ENCODE results near the gene MXRA8.

The MXRA8 gene

DNA sequence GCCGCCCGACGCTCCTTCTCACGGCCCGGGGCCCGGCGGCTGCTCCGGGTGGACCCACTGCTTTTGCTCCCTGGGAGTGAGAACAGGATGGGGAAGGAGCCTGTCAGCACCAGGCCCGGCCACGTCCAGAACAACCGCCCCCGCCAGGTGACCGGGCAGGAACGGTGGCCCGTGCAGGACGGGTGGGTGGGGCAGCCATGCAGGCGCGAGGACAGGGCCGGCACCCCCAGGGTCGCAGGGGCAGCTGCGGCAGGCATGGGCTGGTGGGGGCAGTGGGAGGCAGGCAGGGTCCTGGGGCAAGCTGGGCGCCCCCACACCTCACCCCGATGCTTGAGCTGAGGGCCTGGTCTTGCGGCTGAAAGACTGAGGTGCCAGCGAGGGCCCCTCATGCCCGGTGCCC lies 21.9 kb downstream of the MXRA8 start:
- no peaks in the 10 kb centered on the region for H3K27me3 ChIP-seq (ENCODE audit: insufficient read depth, low read length)
- H3K4me3 ChIP-seq (ENCODE audit: low read length), result no peak overlapping the region
- H3K36me3 ChIP-seq (ENCODE audit: insufficient read depth, low read depth, low read length), result peaks cover 19% of the 10 kb centered on the region
- no peaks in the 10 kb centered on the region for H3K9me3 ChIP-seq (ENCODE audit: insufficient read depth, low read depth, low read length)
- H3K27ac ChIP-seq (ENCODE audit: low read length), result no peak overlapping the region
- no peaks in the 10 kb centered on the region for H3K4me1 ChIP-seq (ENCODE audit: insufficient read depth, low read length)
- H3K9ac ChIP-seq (ENCODE audit: low read depth, low read length), result no peak overlapping the region

DNA sequence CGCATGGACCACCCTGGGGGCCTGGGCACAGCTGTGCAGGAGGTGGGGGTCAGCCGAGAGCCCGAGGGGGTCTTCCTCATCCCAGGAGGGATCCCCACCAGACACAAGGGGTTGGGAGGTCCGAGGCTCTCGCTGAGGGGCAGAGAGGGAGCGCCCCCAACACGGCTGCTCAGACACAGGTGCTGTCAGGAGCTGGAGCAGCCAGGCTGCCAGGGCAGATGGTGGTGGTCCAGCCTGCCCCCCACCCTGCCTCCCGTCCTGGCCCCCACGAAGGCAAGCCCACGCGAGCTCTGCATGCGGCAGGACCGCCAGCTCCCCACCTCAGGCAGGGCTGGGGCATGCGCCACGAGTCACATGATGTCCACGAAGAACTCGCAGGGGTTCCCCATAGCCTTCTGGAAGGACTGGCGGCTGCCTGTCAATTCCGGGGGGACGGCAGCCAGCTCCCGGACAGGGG lies 22.5 kb downstream of the MXRA8 start:
- Histone ChIP-seq H3K36me3 (ENCODE audit: insufficient read depth, low read depth, low read length) (peaks cover 13% of the 10 kb centered on the region), H3K4me3 (ENCODE audit: low read length) (no peak overlapping the region), H3K27me3 (ENCODE audit: insufficient read depth, low read length) (no peaks in the 10 kb centered on the region), H3K9me3 (ENCODE audit: insufficient read depth, low read depth, low read length) (no peaks in the 10 kb centered on the region), H3K9ac (ENCODE audit: low read depth, low read length) (no peak overlapping the region), H3K27ac (ENCODE audit: low read length) (no peak overlapping the region), H3K4me1 (ENCODE audit: insufficient read depth, low read length) (no peaks in the 10 kb centered on the region)

- Histone ChIP-seq H3K36me3 (ENCODE audit: insufficient read depth, low read depth, low read length) (0 out of 2 replicates have a peak, but pooled peaks cover 8% of the 10 kb centered on the region), H3K9me3 (ENCODE audit: insufficient read depth, low read depth, low read length) (no peaks in the 10 kb centered on the region), H3K4me3 (ENCODE audit: low read length) (no peak overlapping the region), H3K27ac (ENCODE audit: low read length) (no peak overlapping the region), H3K4me1 (ENCODE audit: insufficient read depth, low read length) (no peaks in the 10 kb centered on the region), H3K27me3 (ENCODE audit: insufficient read depth, low read length) (no peaks in the 10 kb centered on the region), H3K9ac (ENCODE audit: low read depth, low read length) (no peak overlapping the region)
These were observed 23.1 kb downstream of the MXRA8 start for GRCh38 chr1:1335283-1335682.

DNA sequence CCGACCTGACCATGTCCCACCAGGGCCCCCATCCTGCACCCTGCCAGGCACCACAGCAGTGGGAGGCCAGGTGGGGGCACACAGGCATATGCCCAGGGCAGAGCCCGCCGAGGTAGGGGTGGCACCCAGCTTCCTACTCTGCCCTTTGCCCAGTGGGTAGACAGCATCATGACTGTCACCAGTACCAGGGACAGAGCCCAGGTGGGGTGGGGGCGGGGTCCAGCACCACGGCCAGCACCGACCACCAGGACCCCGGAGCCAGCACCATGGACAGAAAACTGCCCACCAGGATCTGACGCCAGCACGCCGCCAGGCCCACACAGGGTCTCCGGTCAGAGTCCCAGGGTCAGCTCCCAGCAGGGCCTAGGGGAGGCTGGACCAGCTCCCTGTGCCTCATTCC lies 23.5 kb downstream of the MXRA8 start:
- Histone ChIP-seq H3K27me3 (ENCODE audit: insufficient read depth, low read length) (no peaks in the 10 kb centered on the region), H3K36me3 (ENCODE audit: insufficient read depth, low read depth, low read length) (0 out of 2 replicates have a peak, but pooled peaks cover 5% of the 10 kb centered on the region), H3K4me3 (ENCODE audit: low read length) (no peak overlapping the region), H3K4me1 (ENCODE audit: insufficient read depth, low read length) (no peaks in the 10 kb centered on the region), H3K9ac (ENCODE audit: low read depth, low read length) (no peak overlapping the region), H3K9me3 (ENCODE audit: insufficient read depth, low read depth, low read length) (no peaks in the 10 kb centered on the region), H3K27ac (ENCODE audit: low read length) (no peak overlapping the region)

DNA sequence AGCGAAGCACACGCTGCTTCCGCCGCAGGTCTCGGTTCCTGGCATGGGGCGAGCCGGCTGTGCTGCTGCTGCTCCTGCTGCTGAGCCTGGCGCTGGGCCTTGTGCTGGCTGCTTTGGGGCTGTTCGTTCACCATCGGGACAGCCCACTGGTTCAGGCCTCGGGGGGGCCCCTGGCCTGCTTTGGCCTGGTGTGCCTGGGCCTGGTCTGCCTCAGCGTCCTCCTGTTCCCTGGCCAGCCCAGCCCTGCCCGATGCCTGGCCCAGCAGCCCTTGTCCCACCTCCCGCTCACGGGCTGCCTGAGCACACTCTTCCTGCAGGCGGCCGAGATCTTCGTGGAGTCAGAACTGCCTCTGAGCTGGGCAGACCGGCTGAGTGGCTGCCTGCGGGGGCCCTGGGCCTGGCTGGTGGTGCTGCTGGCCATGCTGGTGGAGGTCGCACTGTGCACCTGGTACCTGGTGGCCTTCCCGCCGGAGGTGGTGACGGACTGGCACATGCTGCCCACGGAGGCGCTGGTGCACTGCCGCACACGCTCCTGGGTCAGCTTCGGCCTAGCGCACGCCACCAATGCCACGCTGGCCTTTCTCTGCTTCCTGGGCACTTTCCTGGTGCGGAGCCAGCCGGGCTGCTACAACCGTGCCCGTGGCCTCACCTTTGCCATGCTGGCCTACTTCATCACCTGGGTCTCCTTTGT lies 24.7 kb downstream of the MXRA8 start:
- Histone ChIP-seq H3K36me3 (ENCODE audit: insufficient read depth, low read depth, low read length) (0 out of 2 replicates have a peak, but pooled peaks cover 5% of the 10 kb centered on the region), H3K9me3 (ENCODE audit: insufficient read depth, low read depth, low read length) (no peaks in the 10 kb centered on the region), H3K4me1 (ENCODE audit: insufficient read depth, low read length) (no peaks in the 10 kb centered on the region), H3K9ac (ENCODE audit: low read depth, low read length) (no peak overlapping the region), H3K4me3 (ENCODE audit: low read length) (no peak overlapping the region), H3K27ac (ENCODE audit: low read length) (no peak overlapping the region), H3K27me3 (ENCODE audit: insufficient read depth, low read length) (no peaks in the 10 kb centered on the region)

DNA sequence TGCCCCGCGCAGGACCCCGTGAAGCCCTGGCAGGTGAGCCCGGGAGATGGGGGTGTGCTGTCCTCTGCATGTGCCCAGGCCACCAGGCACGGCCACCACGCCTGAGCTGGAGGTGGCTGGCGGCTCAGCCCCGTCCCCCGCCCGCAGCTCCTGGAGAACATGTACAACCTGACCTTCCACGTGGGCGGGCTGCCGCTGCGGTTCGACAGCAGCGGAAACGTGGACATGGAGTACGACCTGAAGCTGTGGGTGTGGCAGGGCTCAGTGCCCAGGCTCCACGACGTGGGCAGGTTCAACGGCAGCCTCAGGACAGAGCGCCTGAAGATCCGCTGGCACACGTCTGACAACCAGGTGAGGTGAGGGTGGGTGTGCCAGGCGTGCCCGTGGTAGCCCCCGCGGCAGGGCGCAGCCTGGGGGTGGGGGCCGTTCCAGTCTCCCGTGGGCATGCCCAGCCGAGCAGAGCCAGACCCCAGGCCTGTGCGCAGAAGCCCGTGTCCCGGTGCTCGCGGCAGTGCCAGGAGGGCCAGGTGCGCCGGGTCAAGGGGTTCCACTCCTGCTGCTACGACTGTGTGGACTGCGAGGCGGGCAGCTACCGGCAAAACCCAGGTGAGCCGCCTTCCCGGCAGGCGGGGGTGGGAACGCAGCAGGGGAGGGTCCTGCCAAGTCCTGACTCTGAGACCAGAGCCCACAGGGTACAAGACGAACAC lies 25.4 kb downstream of the MXRA8 start:
- no peak overlapping the region for H3K4me3 ChIP-seq (ENCODE audit: low read length)
- H3K36me3 ChIP-seq (ENCODE audit: insufficient read depth, low read depth, low read length), result 0 out of 2 replicates have a peak, but pooled peaks cover 5% of the 10 kb centered on the region
- H3K4me1 ChIP-seq (ENCODE audit: insufficient read depth, low read length), result no peaks in the 10 kb centered on the region
- no peaks in the 10 kb centered on the region for H3K9me3 ChIP-seq (ENCODE audit: insufficient read depth, low read depth, low read length)
- no peak overlapping the region for H3K27ac ChIP-seq (ENCODE audit: low read length)
- H3K9ac ChIP-seq (ENCODE audit: low read depth, low read length), result no peak overlapping the region
- H3K27me3 ChIP-seq (ENCODE audit: insufficient read depth, low read length), result no peaks in the 10 kb centered on the region

DNA sequence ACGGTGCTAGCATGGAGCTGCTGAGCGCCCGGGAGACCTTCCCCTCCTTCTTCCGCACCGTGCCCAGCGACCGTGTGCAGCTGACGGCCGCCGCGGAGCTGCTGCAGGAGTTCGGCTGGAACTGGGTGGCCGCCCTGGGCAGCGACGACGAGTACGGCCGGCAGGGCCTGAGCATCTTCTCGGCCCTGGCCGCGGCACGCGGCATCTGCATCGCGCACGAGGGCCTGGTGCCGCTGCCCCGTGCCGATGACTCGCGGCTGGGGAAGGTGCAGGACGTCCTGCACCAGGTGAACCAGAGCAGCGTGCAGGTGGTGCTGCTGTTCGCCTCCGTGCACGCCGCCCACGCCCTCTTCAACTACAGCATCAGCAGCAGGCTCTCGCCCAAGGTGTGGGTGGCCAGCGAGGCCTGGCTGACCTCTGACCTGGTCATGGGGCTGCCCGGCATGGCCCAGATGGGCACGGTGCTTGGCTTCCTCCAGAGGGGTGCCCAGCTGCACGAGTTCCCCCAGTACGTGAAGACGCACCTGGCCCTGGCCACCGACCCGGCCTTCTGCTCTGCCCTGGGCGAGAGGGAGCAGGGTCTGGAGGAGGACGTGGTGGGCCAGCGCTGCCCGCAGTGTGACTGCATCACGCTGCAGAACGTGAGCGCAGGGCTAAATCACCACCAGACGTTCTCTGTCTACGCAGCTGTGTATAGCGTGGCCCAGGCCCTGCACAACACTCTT lies 26.2 kb downstream of the MXRA8 start:
- Histone ChIP-seq H3K27ac (ENCODE audit: low read length) (no peak overlapping the region), H3K36me3 (ENCODE audit: insufficient read depth, low read depth, low read length) (0 out of 2 replicates have a peak, but pooled peaks cover 1% of the 10 kb centered on the region), H3K4me3 (ENCODE audit: low read length) (no peak overlapping the region), H3K9me3 (ENCODE audit: insufficient read depth, low read depth, low read length) (no peaks in the 10 kb centered on the region), H3K27me3 (ENCODE audit: insufficient read depth, low read length) (no peaks in the 10 kb centered on the region), H3K9ac (ENCODE audit: low read depth, low read length) (no peak overlapping the region), H3K4me1 (ENCODE audit: insufficient read depth, low read length) (no peaks in the 10 kb centered on the region)

DNA sequence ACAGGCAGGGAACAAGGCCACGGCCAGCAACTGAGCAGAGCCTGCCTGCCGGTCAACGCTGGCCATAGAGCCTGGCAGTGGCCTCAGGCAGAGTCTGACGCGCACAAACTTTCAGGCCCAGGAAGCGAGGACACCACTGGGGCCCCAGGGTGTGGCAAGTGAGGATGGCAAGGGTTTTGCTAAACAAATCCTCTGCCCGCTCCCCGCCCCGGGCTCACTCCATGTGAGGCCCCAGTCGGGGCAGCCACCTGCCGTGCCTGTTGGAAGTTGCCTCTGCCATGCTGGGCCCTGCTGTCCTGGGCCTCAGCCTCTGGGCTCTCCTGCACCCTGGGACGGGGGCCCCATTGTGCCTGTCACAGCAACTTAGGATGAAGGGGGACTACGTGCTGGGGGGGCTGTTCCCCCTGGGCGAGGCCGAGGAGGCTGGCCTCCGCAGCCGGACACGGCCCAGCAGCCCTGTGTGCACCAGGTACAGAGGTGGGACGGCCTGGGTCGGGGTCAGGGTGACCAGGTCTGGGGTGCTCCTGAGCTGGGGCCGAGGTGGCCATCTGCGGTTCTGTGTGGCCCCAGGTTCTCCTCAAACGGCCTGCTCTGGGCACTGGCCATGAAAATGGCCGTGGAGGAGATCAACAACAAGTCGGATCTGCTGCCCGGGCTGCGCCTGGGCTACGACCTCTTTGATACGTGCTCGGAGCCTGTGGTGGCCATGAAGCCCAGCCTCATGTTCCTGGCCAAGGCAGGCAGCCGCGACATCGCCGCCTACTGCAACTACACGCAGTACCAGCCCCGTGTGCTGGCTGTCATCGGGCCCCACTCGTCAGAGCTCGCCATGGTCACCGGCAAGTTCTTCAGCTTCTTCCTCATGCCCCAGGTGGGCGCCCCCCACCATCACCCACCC lies 27.0 kb downstream of the MXRA8 start, which contains the start of gene TAS1R3:
TSS of gene TAS1R3 (plus strand) at position 213 of the 898 bp plus-strand sequence. CDS start at position 279, 66 bp downstream.
- Histone ChIP-seq H3K27ac (ENCODE audit: low read length) (no peak within 1 kb of the TSS), H3K9me3 (ENCODE audit: insufficient read depth, low read depth, low read length) (no peaks in the 10 kb centered on the region), H3K36me3 (ENCODE audit: insufficient read depth, low read depth, low read length) (no peaks in the 10 kb centered on the region), H3K9ac (ENCODE audit: low read depth, low read length) (no peak within 1 kb of the TSS), H3K27me3 (ENCODE audit: insufficient read depth, low read length) (no peaks in the 10 kb centered on the region), H3K4me1 (ENCODE audit: insufficient read depth, low read length) (no peaks in the 10 kb centered on the region), H3K4me3 (ENCODE audit: low read length) (no peak within 1 kb of the TSS)

DNA sequence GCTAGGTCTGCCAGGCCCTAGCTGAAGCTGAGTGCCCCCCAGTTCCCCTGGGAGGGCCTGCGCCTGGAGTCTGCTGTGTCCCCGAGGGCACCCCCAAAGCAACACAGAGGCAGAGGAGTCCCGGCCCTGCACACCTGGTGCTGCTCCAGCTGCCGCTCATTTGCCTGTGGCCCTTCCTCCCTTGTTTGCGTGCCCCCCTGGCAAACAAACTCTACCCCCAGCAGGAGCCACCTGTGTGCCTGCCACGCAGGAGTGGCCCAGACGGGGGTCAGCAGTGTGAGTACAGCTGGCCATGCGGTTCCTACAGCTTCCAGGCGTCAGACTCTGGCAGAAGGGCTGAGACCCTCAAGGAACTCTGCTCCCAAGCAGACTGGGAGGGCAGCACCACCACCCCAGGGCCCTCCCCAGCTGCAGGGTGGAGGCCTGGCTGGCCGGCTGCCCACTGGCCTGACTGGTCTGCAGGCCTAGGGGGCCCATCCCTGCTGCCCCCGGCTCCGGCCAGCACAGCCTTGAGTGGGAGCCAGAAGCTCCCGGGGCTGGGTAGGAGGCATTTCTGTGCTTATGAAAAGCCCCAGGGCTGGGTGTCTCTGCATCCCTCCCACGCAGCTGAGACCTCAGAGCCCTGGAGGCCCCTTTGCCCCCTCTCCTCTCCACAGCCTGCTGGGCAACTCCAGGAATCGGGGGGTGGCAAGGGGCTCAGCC lies 27.8 kb downstream of the MXRA8 start:
- H3K9me3 ChIP-seq (ENCODE audit: insufficient read depth, low read depth, low read length), result no peaks in the 10 kb centered on the region
- no peak overlapping the region for H3K9ac ChIP-seq (ENCODE audit: low read depth, low read length)
- H3K27ac ChIP-seq (ENCODE audit: low read length), result no peak overlapping the region
- no peaks in the 10 kb centered on the region for H3K36me3 ChIP-seq (ENCODE audit: insufficient read depth, low read depth, low read length)
- no peak overlapping the region for H3K4me3 ChIP-seq (ENCODE audit: low read length)
- no peaks in the 10 kb centered on the region for H3K4me1 ChIP-seq (ENCODE audit: insufficient read depth, low read length)
- H3K27me3 ChIP-seq (ENCODE audit: insufficient read depth, low read length), result no peaks in the 10 kb centered on the region

DNA sequence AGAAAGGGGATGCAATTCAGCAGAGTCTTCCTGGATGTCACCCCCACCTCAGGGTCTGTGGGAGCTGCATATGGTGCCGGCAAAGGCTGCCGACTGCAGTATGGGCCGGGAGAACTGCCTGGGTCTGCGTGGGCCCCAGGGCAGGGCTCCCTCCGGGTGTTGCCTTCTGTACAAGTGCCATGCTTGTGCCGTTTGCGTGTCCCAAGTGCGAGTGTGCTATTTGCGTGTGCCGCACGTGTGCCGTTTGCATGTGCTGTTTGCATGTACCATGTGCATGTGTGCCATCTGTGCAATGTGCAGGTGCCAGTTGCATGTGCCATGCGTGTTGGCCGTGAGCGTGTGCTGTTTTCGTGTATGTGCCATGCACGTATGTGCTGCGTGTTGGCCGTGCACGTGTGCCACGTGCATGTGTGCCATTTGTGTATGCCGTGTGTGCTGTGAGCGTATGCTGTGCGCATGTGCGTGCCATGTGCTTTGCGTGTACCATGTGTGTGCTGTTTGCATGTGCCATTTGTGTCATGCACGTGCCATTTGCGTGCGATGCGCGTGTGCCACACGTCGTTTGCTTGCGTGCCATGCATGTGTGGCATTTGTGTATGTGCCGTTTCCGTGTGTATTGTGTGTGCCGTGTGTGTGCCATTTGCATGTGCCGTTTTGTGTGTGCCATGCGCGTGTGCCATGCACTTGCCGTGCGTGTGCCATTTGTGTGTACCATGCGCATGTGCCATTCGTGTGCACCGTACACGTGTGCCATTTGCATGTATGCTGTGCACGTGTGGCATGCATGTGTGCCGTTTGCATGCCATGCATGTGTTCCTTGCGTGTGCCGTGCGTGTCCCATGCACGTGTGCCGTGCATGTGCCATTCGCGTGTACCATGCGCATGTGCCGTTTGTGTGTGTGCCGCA lies 28.8 kb downstream of the MXRA8 start:
- Histone ChIP-seq H3K9ac (ENCODE audit: low read depth, low read length) (no peak overlapping the region), H3K4me3 (ENCODE audit: low read length) (no peak overlapping the region), H3K27me3 (ENCODE audit: insufficient read depth, low read length) (no peaks in the 10 kb centered on the region), H3K27ac (ENCODE audit: low read length) (no peak overlapping the region), H3K9me3 (ENCODE audit: insufficient read depth, low read depth, low read length) (no peaks in the 10 kb centered on the region), H3K36me3 (ENCODE audit: insufficient read depth, low read depth, low read length) (no peaks in the 10 kb centered on the region), H3K4me1 (ENCODE audit: insufficient read depth, low read length) (no peaks in the 10 kb centered on the region)

Data from iPS-20b (cell line).